NB4 (cell line): Measurements from ENCODE around the gene MAPKAPK2.

Source experiments
- POLR2A ChIP-seq: IDR thresholded peaks from 2 replicates; pipeline ENCODE4 v1.6.1; 2011; ENCODE audit warnings: mild to moderate bottlenecking; ENCODE audit not compliant: insufficient read length; ENCODE audit errors: extremely low read depth
- TF ChIP-seq, protein P1 (sequence below): IDR thresholded peaks from one replicate; pipeline ENCODE4 v1.5.1; 2012; ENCODE audit warnings: low read depth, low read length

DNA sequence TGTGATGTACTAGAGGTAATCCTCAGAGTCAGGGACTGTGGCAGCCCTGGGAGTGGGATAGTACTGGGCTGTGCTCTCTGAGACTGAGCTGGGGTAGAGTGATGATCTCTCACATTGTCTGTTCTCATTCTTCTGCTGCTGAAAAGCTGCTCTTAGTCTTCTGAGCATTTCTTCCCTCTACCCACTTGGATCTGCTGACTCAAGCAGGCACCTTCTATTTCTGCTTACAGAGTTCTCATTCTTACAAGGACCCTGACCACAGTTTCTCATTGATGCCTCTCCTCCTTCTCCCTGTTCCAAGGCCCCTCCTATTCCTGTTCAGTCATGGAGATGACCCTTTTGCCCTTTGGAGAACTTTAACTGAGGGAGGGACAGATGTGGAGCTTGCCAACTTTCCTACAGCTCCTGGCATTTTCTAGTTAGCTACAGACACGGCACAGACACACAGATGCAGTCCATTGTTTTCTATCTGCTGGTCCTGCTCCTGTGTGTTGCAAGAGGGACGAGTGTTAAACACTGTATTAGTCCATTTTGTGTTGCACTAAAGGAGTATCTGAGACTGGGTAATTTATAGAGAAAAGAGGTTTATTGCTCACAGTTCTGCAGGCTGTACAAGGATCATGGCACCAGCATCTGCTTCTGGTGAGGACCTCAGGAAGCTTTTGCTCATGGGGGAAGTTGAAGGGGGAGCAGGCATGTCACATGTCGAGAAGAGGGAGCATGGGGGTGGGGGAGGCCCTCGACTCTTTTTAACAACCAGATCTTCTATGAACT, 12.3 kb downstream of the MAPKAPK2 start:
- no peak for TF ChIP-seq POLR2A
- TF ChIP-seq, protein P1, sequence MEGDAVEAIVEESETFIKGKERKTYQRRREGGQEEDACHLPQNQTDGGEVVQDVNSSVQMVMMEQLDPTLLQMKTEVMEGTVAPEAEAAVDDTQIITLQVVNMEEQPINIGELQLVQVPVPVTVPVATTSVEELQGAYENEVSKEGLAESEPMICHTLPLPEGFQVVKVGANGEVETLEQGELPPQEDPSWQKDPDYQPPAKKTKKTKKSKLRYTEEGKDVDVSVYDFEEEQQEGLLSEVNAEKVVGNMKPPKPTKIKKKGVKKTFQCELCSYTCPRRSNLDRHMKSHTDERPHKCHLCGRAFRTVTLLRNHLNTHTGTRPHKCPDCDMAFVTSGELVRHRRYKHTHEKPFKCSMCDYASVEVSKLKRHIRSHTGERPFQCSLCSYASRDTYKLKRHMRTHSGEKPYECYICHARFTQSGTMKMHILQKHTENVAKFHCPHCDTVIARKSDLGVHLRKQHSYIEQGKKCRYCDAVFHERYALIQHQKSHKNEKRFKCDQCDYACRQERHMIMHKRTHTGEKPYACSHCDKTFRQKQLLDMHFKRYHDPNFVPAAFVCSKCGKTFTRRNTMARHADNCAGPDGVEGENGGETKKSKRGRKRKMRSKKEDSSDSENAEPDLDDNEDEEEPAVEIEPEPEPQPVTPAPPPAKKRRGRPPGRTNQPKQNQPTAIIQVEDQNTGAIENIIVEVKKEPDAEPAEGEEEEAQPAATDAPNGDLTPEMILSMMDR, result no peak
